Thyroid gland (tissue), 4 donors: Measurements from ENCODE around the gene PCDHA11. TPM values are rescaled to one million over a fixed set of nuclear protein-coding genes. Genes with fewer than 3 reads are reported as not detected.

Source experiments
- total RNA-seq, 4 donors: library from RNA; depleted of rRNA; stranded (reverse); fragments of >200 nt; gene quantifications; one replicate each; pipeline ENCODE4 v1.2.3, GENCODE V29; 2016

PCDHA11 gene
- total RNA-seq, 4 donors from 2014 or later: 1.8 to 4.2 (median 2.1) TPM

Other genes starting within 250 kb of the PCDHA11 start
- gene CD14, start 235.8 kb upstream of the PCDHA11 start, total RNA-seq: 10 to 100 TPM; 18.5 to 36.7 (median 30.0) TPM
- 10 to 100 TPM; 16.1 to 48.7 (median 29.3) TPM for gene TMCO6, start 229.5 kb upstream of the PCDHA11 start, total RNA-seq
- 10 to 100 TPM; 25.9 to 90.9 (median 56.4) TPM for gene NDUFA2, start 221.3 kb upstream of the PCDHA11 start, total RNA-seq
- 100 to 1,000 TPM; 106 to 279 (median 161) TPM for gene IK, start 221.1 kb upstream of the PCDHA11 start, total RNA-seq
- 10 to 100 TPM; 19.5 to 23.8 (median 20.7) TPM for gene WDR55, start 204.1 kb upstream of the PCDHA11 start, total RNA-seq
- gene DND1, start 195.4 kb upstream of the PCDHA11 start, total RNA-seq: 1 to 10 TPM in 2 of 4 donors, not detected in 2; 1.3 to 2.0 TPM
- 10 to 100 TPM; 41.0 to 56.8 (median 48.2) TPM for gene HARS1, start 177.6 kb upstream of the PCDHA11 start, total RNA-seq
- 10 to 100 TPM; 29.3 to 31.8 (median 30.1) TPM for gene HARS2, start 177.5 kb upstream of the PCDHA11 start, total RNA-seq
- gene ZMAT2, start 168.5 kb upstream of the PCDHA11 start, total RNA-seq: 10 to 100 TPM; 35.1 to 46.0 (median 37.5) TPM
- under 1 TPM in 1 of 4 donors, not detected in 3; 0.13 TPM for gene PCDHA1, start 82.8 kb upstream of the PCDHA11 start, total RNA-seq
- under 1 TPM in 1 of 4 donors, not detected in 3; 0.22 TPM for gene PCDHA2, start 74.1 kb upstream of the PCDHA11 start, total RNA-seq
- gene PCDHA3, start 67.9 kb upstream of the PCDHA11 start, total RNA-seq: 1 to 10 TPM; 1.1 to 1.7 (median 1.3) TPM
- 1 to 10 TPM in 1 of 4 donors, under 1 TPM in 3; 0.40 to 2.1 (median 0.69) TPM for gene PCDHA4, start 61.9 kb upstream of the PCDHA11 start, total RNA-seq
- under 1 TPM; 0.33 to 0.54 (median 0.45) TPM for gene PCDHA5, start 47.3 kb upstream of the PCDHA11 start, total RNA-seq
- 1 to 10 TPM in 2 of 4 donors, under 1 TPM in 2; 0.29 to 1.3 (median 1.0) TPM for gene PCDHA6, start 41.0 kb upstream of the PCDHA11 start, total RNA-seq
- gene PCDHA7, start 34.7 kb upstream of the PCDHA11 start, total RNA-seq: under 1 TPM; 0.45 to 0.88 (median 0.54) TPM
- under 1 TPM in 3 of 4 donors, not detected in 1; 0.27 to 0.93 (median 0.33) TPM for gene PCDHA8, start 27.8 kb upstream of the PCDHA11 start, total RNA-seq
- gene PCDHA9, start 20.6 kb upstream of the PCDHA11 start, total RNA-seq: under 1 TPM; 0.17 to 0.54 (median 0.29) TPM
- 10 to 100 TPM in 2 of 4 donors, 1 to 10 TPM in 2; 6.0 to 11.8 (median 9.2) TPM for gene PCDHA10, start 13.1 kb upstream of the PCDHA11 start, total RNA-seq
- 1 to 10 TPM; 3.3 to 9.6 (median 6.1) TPM for gene PCDHA12, start 6.4 kb downstream of the PCDHA11 start, total RNA-seq
- gene PCDHA13, start 13.2 kb downstream of the PCDHA11 start, total RNA-seq: 1 to 10 TPM; 1.8 to 4.0 (median 3.1) TPM
- 1 to 10 TPM; 3.0 to 6.4 (median 3.5) TPM for gene PCDHAC1, start 57.3 kb downstream of the PCDHA11 start, total RNA-seq
- 1 to 10 TPM; 2.0 to 5.4 (median 3.4) TPM for gene PCDHAC2, start 97.5 kb downstream of the PCDHA11 start, total RNA-seq
- under 1 TPM in 1 of 4 donors, not detected in 3; under 0.01 TPM for gene PCDHB1, start 182.4 kb downstream of the PCDHA11 start, total RNA-seq
- gene PCDHB2, start 225.7 kb downstream of the PCDHA11 start, total RNA-seq: 1 to 10 TPM; 1.2 to 4.2 (median 3.2) TPM
- 1 to 10 TPM in 3 of 4 donors, under 1 TPM in 1; 0.81 to 3.0 (median 2.4) TPM for gene PCDHB3, start 231.5 kb downstream of the PCDHA11 start, total RNA-seq